ENCODE measurements around the gene SNIP1. TPM values are rescaled to one million over a fixed set of nuclear protein-coding genes. Genes with fewer than 3 reads are reported as not detected.

SNIP1 gene
- total RNA-seq, 1 experiment from 2014 or later, result 26.4 TPM

DNA sequence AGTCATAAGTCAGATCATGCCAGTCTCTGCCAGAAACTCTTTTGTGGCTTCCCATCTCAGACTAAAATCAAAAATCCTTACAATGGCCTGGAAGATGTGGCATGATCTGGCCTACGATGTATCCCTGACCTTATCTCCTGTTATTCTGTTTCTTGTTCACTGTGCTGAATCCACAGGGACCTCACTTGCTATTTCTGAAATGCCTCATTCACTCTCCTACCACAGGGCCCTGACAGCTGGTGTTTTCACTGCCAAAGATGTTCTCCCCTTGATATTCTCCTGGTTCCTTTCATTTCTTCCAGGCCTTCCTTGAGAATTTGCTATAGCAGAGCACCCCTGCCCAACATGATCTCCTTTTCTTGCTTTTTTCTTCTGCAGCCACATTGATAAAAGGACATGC, 4.3 kb upstream of the SNIP1 start:
- H3K27me3 Mint-ChIP-seq (ENCODE audit: insufficient read depth, unreplicated experiment), result no peaks in the 10 kb centered on the region
- no peaks in the 10 kb centered on the region for H3K36me3 Mint-ChIP-seq (ENCODE audit: insufficient read depth, unreplicated experiment)
- ChIA-PET CTCF (no interaction called here), POLR2A (no interaction called here)
- H3K27ac Mint-ChIP-seq (ENCODE audit: low read depth, unreplicated experiment), result no peak overlapping the region
- no peak for DNase-seq (ENCODE audit: unreplicated experiment)
- TF ChIP-seq, protein P1, sequence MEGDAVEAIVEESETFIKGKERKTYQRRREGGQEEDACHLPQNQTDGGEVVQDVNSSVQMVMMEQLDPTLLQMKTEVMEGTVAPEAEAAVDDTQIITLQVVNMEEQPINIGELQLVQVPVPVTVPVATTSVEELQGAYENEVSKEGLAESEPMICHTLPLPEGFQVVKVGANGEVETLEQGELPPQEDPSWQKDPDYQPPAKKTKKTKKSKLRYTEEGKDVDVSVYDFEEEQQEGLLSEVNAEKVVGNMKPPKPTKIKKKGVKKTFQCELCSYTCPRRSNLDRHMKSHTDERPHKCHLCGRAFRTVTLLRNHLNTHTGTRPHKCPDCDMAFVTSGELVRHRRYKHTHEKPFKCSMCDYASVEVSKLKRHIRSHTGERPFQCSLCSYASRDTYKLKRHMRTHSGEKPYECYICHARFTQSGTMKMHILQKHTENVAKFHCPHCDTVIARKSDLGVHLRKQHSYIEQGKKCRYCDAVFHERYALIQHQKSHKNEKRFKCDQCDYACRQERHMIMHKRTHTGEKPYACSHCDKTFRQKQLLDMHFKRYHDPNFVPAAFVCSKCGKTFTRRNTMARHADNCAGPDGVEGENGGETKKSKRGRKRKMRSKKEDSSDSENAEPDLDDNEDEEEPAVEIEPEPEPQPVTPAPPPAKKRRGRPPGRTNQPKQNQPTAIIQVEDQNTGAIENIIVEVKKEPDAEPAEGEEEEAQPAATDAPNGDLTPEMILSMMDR (IDR thresholded peaks at IDR 0.05; ENCODE audit: unreplicated experiment), result no peak
- H3K9me3 Mint-ChIP-seq (ENCODE audit: unreplicated experiment), result no peaks in the 10 kb centered on the region
- no peaks in the 10 kb centered on the region for H3K4me1 Mint-ChIP-seq (ENCODE audit: insufficient read depth, unreplicated experiment)
- no peak overlapping the region for H3K4me3 Mint-ChIP-seq (ENCODE audit: unreplicated experiment)
- intact Hi-C loops (cut with micrococcal nuclease), result no loop called here
- BruUV-seq (replicated peaks), result no TSS peak

DNA sequence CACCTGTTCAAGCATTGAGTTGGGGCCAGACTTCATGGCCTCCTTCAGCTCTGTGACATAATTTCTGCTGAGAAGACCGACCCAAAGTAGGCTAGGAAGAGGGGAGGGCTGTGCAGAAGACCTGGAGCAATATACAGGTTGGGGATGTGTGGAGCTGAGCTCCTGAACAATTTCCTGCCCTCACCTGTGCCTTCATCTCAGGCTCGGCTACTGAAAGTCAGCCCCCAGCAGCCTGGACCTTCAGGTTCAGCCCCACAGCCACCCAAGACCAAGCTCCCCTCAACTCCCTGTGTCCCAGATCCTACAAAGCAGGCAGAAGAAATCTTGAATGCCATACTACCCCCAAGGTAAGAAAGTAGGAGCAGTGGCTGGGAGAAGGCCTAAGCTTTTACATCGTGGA, 3.3 kb upstream of the SNIP1 start:
- H3K9me3 Mint-ChIP-seq (ENCODE audit: unreplicated experiment), result no peaks in the 10 kb centered on the region
- peaks cover under 1% of the 10 kb centered on the region for H3K36me3 Mint-ChIP-seq (ENCODE audit: insufficient read depth, unreplicated experiment)
- CTCF ChIA-PET, result interaction anchor here (1.2 kb wide), 1 partner anchor 103 kb away, joined by 3 read pairs; no protein-coding TSS in a partner anchor

DNA sequence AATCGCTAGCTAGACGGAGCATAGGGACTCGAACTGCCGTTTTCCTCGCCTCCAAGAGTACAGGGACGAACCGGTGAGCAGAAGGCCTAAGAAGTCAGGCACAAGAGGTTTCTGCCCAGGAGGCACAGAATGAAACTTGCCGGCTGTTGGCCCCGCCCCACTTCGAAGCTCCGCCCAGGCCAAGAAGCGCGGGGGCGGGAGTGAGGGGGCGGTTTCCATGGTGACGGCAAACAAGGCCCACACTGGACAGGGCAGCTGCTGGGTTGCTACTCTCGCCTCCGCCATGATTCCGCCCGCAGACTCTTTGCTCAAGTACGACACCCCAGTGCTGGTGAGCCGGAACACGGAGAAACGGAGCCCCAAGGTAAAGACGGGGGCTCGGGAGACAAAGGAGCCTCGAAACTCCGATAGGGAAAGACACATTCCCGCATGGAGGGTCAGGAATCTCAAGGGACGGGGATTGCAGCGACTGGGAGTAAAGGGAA, 2.7 kb upstream of the SNIP1 start, which contains the start of gene DNALI1:
DNALI1 (plus strand) TSS at position 229 of the 485 bp plus-strand sequence; CDS start at position 284, 55 bp downstream.
- no peak within 1 kb of the TSS for H3K4me3 Mint-ChIP-seq (ENCODE audit: unreplicated experiment)

More for the DNA sequence above, 3.3 kb upstream of the SNIP1 start:
- H3K4me3 Mint-ChIP-seq (ENCODE audit: unreplicated experiment), result no peak overlapping the region
- intact Hi-C loops (cut with micrococcal nuclease), result no loop called here
- BruUV-seq (replicated peaks), result no TSS peak
- H3K4me1 Mint-ChIP-seq (ENCODE audit: insufficient read depth, unreplicated experiment), result peaks cover 8% of the 10 kb centered on the region
- H3K27me3 Mint-ChIP-seq (ENCODE audit: insufficient read depth, unreplicated experiment), result no peaks in the 10 kb centered on the region
- H3K27ac Mint-ChIP-seq (ENCODE audit: low read depth, unreplicated experiment), result no peak overlapping the region
- no peak for DNase-seq (ENCODE audit: unreplicated experiment)
- TF ChIP-seq, protein P1 (IDR thresholded peaks at IDR 0.05; ENCODE audit: unreplicated experiment), result no peak
- POLR2A ChIA-PET, result no interaction called here

DNA sequence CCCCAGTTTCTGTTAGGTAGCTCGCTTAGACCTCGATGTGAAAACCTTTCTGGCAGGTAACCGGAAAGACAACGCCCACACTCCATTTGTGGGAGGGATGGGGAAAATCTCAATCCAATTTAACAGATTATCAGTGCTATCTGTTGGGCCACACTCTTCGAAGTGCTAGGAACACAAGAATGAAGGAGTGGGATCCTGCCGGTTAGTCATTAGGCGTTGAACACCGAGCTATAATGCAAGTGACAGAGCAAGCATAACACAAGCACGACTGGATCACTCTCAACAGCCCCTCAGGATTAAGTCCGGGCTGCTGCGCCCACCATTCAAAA, 531 bp downstream of the SNIP1 start:
- ChIA-PET CTCF (interaction anchor here (0.7 to 1.3 kb wide), 5 partner anchors 40 to 300 kb away, joined by 3 to 5 read pairs (median 3); no protein-coding TSS in a partner anchor), POLR2A (interaction anchor here (0.7 to 2.5 kb wide), 20 partner anchors 9 to 436 kb away, joined by 3 to 22 read pairs (median 4); partner anchors contain the start of genes C1orf122, CDCA8, MEAF6 and YRDC)
- TF ChIP-seq, protein P1 (IDR thresholded peaks at IDR 0.05; ENCODE audit: unreplicated experiment), result no peak
- intact Hi-C loops (cut with micrococcal nuclease), result loop anchor here (5.0 kb wide), 2 partner anchors 41 to 96 kb away; partner anchors contain the start of gene MEAF6
- TSS peak; percentile 51 for BruUV-seq (replicated peaks)
- Mint-ChIP-seq H3K4me1 (ENCODE audit: insufficient read depth, unreplicated experiment) (peaks cover 16% of the 10 kb centered on the region), H3K27me3 (ENCODE audit: insufficient read depth, unreplicated experiment) (no peaks in the 10 kb centered on the region), H3K4me3 (ENCODE audit: unreplicated experiment) (peak overlapping the region; percentile 96), H3K36me3 (ENCODE audit: insufficient read depth, unreplicated experiment) (peaks cover 39% of the 10 kb centered on the region), H3K9me3 (ENCODE audit: unreplicated experiment) (no peaks in the 10 kb centered on the region), H3K27ac (ENCODE audit: low read depth, unreplicated experiment) (peak overlapping the region; percentile 99)
- DNase-seq (ENCODE audit: unreplicated experiment), result no peak

More for the DNA sequence above, 2.7 kb upstream of the SNIP1 start, which contains the start of gene DNALI1:
- DNase-seq (ENCODE audit: unreplicated experiment), result no peak
- H3K9me3 Mint-ChIP-seq (ENCODE audit: unreplicated experiment), result no peaks in the 10 kb centered on the region
- ChIA-PET POLR2A (no interaction called here), CTCF (interaction anchor here (0.7 kb wide), 1 partner anchor 95 kb away, joined by 3 read pairs; no protein-coding TSS in a partner anchor)
- no TSS peak for BruUV-seq (replicated peaks)
- no peak within 1 kb of the TSS for H3K27ac Mint-ChIP-seq (ENCODE audit: low read depth, unreplicated experiment)
- no peaks in the 10 kb centered on the region for H3K27me3 Mint-ChIP-seq (ENCODE audit: insufficient read depth, unreplicated experiment)
- intact Hi-C loops (cut with micrococcal nuclease), result no loop called here
- H3K4me1 Mint-ChIP-seq (ENCODE audit: insufficient read depth, unreplicated experiment), result peaks cover 8% of the 10 kb centered on the region
- TF ChIP-seq, protein P1 (IDR thresholded peaks at IDR 0.05; ENCODE audit: unreplicated experiment), result no peak
- peaks cover 7% of the 10 kb centered on the region for H3K36me3 Mint-ChIP-seq (ENCODE audit: insufficient read depth, unreplicated experiment)

Data from MCF 10A (cell line).